ENCODE data around the gene CPNE5.

Gene CPNE5

GRCh38 chr6:36833182-36833789, 6.0 kb downstream of the CPNE5 start:
- FAIRE-seq, result no peak

GRCh38 chr6:36832313-36832712, 6.9 kb downstream of the CPNE5 start:
- no peak for FAIRE-seq

GRCh38 chr6:36830577-36830976, 8.7 kb downstream of the CPNE5 start:
- FAIRE-seq, result no peak

GRCh38 chr6:36829919-36830544, 9.2 kb downstream of the CPNE5 start:
- FAIRE-seq, result no peak

GRCh38 chr6:36827261-36828079, 11.8 kb downstream of the CPNE5 start:
- no peak for FAIRE-seq

- no peak for FAIRE-seq
Observed at GRCh38 chr6:36826520-36827227, 12.6 kb downstream of the CPNE5 start.

GRCh38 chr6:36825994-36826393, 13.2 kb downstream of the CPNE5 start:
- no peak for FAIRE-seq

- FAIRE-seq, result no peak
Observed at GRCh38 chr6:36825452-36825851, 13.8 kb downstream of the CPNE5 start.

- FAIRE-seq, result no peak
Observed at GRCh38 chr6:36824253-36824652, 15.0 kb downstream of the CPNE5 start.

GRCh38 chr6:36823421-36824096, 15.7 kb downstream of the CPNE5 start:
- FAIRE-seq, result no peak

GRCh38 chr6:36822506-36823269, 16.6 kb downstream of the CPNE5 start:
- FAIRE-seq, result no peak

- FAIRE-seq, result no peak
Observed at GRCh38 chr6:36821581-36822335, 17.5 kb downstream of the CPNE5 start.

GRCh38 chr6:36820700-36821580, 18.3 kb downstream of the CPNE5 start:
- FAIRE-seq, result no peak

GRCh38 chr6:36818756-36819155, 20.5 kb downstream of the CPNE5 start:
- FAIRE-seq, result no peak

- no peak for FAIRE-seq
Observed at GRCh38 chr6:36817847-36818246, 21.4 kb downstream of the CPNE5 start.

- FAIRE-seq, result no peak
Observed at GRCh38 chr6:36817176-36817817, 21.9 kb downstream of the CPNE5 start.

GRCh38 chr6:36815962-36816735, 23.1 kb downstream of the CPNE5 start:
- no peak for FAIRE-seq

- no peak for FAIRE-seq
Observed at GRCh38 chr6:36814249-36814648, 25.0 kb downstream of the CPNE5 start.

GRCh38 chr6:36813526-36813925, 25.7 kb downstream of the CPNE5 start:
- no peak for FAIRE-seq

Data from TTC549 (cell line).